Measurements from ENCODE around the gene NXNL1.
A peak's percentile ranks its signal among the peaks of the same experiment; 100 is the strongest.

Gene NXNL1

GRCh38 chr19:17419621-17420474, 40.9 kb downstream of the NXNL1 start, which contains the start of gene MVB12A:
Gene MVB12A, plus strand, starts transcription at chr19:17420047. Its CDS starts 89 bp downstream, at chr19:17420136.
- peak; percentile 96 for DNase-seq (ENCODE audit: low read depth)

GRCh38 chr19:17419154-17419620, 41.5 kb downstream of the NXNL1 start:
- DNase-seq (ENCODE audit: low read depth) = no peak

DNA sequence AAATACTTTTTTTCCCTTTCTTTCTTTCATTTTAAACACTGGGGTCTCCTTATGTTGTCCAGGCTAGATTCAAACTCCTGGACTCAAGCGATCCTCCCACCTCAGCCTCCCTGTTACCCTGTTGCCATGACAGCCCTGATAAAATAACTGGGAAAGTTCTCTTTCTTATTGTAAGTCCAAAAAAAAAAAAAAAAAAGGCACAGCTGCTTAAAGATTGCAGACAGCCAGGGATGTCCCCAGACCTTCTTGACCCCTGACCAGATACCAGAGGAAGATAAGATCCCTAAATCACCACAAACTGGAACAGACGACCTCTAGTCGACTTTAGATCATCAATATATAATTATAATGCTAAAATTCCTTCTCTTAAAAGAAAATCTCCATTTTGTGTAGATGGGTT, 42.0 kb downstream of the NXNL1 start:
- no peak for DNase-seq (ENCODE audit: low read depth)

GRCh38 chr19:17415121-17415520, 45.6 kb downstream of the NXNL1 start:
- no peak for DNase-seq (ENCODE audit: low read depth)

- no peak for DNase-seq (ENCODE audit: low read depth)
Measured at GRCh38 chr19:17414097-17414496, 46.6 kb downstream of the NXNL1 start.

DNA sequence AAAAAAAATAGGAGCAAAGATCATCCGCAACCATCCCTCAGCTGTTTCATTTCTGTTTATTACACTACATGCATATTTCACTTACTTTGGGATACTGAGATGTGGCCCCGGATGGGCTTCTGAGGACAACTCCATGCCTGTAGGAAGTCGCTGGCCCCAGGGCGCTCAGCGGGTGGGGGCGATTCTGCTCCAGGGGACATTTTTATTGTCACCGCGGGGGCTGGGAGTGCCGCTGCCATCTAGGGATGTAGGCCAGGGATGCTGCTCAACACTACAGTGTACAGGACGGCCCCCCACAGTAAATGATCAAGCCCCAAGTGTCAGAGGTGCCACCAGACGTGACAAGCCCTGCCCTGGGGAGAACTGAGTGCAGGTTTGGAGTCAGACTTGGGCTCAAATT, 48.9 kb downstream of the NXNL1 start:
- DNase-seq (ENCODE audit: low read depth) = no peak

GRCh38 chr19:17409990-17410389, 50.7 kb downstream of the NXNL1 start:
- no peak for DNase-seq (ENCODE audit: low read depth)

GRCh38 chr19:17406887-17407196, 53.9 kb downstream of the NXNL1 start:
- no peak for DNase-seq (ENCODE audit: low read depth)

DNA sequence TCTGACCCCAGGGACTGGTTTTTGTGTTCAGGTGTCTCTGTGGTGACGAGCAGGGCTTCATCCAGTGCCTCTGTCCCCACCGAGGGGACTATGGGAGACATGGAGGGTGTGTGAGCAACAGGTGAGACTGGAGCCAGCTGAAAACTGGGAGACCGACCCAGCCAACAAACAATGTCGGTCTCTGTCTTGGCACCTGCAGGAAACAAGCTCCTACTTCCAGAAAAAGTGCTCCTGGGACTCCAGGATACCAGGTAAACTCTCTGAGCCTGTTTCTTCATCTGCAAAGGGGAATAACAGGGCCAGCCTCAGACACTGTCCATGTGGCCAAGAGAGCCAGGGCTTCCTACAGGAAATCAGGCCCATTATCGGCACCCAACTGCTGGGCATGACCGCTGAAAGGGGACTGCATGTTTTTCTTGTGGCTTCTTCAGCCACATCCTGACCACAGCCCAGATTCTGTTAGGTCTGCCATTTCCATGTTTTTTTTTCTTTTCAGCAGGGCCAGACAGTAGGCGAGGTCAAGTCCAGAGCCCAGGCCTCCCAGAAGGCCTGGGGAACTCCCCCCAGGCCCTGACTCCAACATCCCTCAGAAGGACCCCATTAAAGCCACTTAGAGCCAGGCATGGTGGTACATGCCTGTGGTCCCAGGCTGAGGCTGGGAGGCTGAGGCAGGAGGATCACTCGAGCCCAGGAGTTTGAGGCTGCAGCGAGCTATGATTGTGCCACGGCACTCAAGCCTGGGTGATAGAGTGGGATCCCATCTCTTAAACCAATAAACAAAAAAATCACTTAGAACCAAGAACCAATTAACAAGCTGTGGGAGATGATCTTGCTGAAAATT, 54.5 kb downstream of the NXNL1 start:
- peak; percentile 35 for DNase-seq (ENCODE audit: low read depth)
